Uterus (tissue), 4 donors: ENCODE data around the gene C2CD3. TPM values are rescaled to one million over a fixed set of nuclear protein-coding genes. Genes with fewer than 3 reads are reported as not detected.

Experiments
- DNase-seq, 2 donors: peaks; one replicate each; pipeline ENCODE4 v3.0.0-alpha.2; 2019 to 2020
- H3K27ac ChIP-seq, 2 donors: fragments of 200-600 bp; sonication (generic); 1 replicate in 1 of 2; 2 replicates in 1 of 2; pipeline ENCODE4 v1.5.1; 2016 to 2018
- H3K27me3 ChIP-seq, 2 donors: fragments of 200-600 bp; sonication (generic); one replicate each; pipeline ENCODE4 v1.5.1; 2018 to 2019; ENCODE audit warnings: control low read depth in 1 of 2
- H3K36me3 ChIP-seq, 2 donors: fragments of 200-600 bp; sonication (generic); one replicate each; pipeline ENCODE4 v1.5.1; 2019; ENCODE audit warnings: control low read depth in 1 of 2
- H3K4me1 ChIP-seq, 2 donors: fragments of 200-600 bp; sonication (generic); one replicate each; pipeline ENCODE4 v1.5.1; 2018 to 2019; ENCODE audit warnings: control low read depth in 1 of 2
- H3K4me3 ChIP-seq, 2 donors: fragments of 200-600 bp; sonication (generic); 1 replicate in 1 of 2; 2 replicates in 1 of 2; pipeline ENCODE4 v1.5.1; 2018 to 2019; ENCODE audit warnings: mild to moderate bottlenecking in 1 of 2
- H3K9me3 ChIP-seq, 2 donors: fragments of 200-600 bp; sonication (generic); one replicate each; pipeline ENCODE4 v1.5.1; 2019; ENCODE audit warnings: control low read depth in 1 of 2
- CTCF ChIP-seq, 4 experiments: fragments of 200-600 bp in 2 of 4; fragments of 450-650 bp in 2 of 4; sonication (generic) in 2 of 4; IDR thresholded peaks; one replicate each; pipeline ENCODE4 v1.5.1; 2016 to 2019; ENCODE audit warnings: antibody characterized with exemption in 4 of 4, mild to moderate bottlenecking in 2 of 4, moderate library complexity in 1 of 4
- POLR2A ChIP-seq, 2 donors: fragments of 450-650 bp; IDR thresholded peaks; one replicate each; pipeline ENCODE4 v1.6.1; 2016; ENCODE audit warnings: antibody characterized with exemption in 2 of 2, mild to moderate bottlenecking in 1 of 2, moderate library complexity in 1 of 2
- intact Hi-C: fragments of 100-400 bp; cut with DNase I; formaldehyde crosslinking; loops from one replicate; pipeline ENCODE4 v1.15.1; 2023; ENCODE audit warnings: low total_unique reads
- total RNA-seq, 4 donors: library from RNA; depleted of rRNA in 3 of 4; stranded (reverse); fragments of >200 nt in 3 of 4; gene quantifications; one replicate each; pipeline versions ENCODE4 v1.1.0 to v1.2.4, GENCODE V29; 2014 to 2023
- donor health status: DM: yes; HTN: yes; CAD: no.

C2CD3 gene
- total RNA-seq, 4 donors from 2014 or later: 22.5 to 347 (median 29.5) TPM

- H3K27me3 ChIP-seq: no peaks in the 10 kb centered on the region
- H3K36me3 ChIP-seq: no peaks in the 10 kb centered on the region
- no peaks in the 10 kb centered on the region for H3K9me3 ChIP-seq
- intact Hi-C loops: no loop called here
- H3K27ac ChIP-seq: no peak overlapping the region
- no peak for DNase-seq
- no peak overlapping the region for H3K4me3 ChIP-seq
- no peak for TF ChIP-seq POLR2A (IDR thresholded peaks at IDR 0.05)
- no peak for TF ChIP-seq CTCF (IDR thresholded peaks at IDR 0.05)
- H3K4me1 ChIP-seq: no peaks in the 10 kb centered on the region
These were observed 139.8 kb downstream of the C2CD3 start for GRCh38 chr11:74030723-74031676.

- DNase-seq: no peak
- Histone ChIP-seq H3K9me3 (no peaks in the 10 kb centered on the region), H3K27ac (no peak overlapping the region), H3K36me3 (no peaks in the 10 kb centered on the region), H3K4me3 (no peak overlapping the region), H3K27me3 (no peaks in the 10 kb centered on the region), H3K4me1 (no peaks in the 10 kb centered on the region)
- TF ChIP-seq POLR2A (IDR thresholded peaks at IDR 0.05): no peak
- TF ChIP-seq CTCF (IDR thresholded peaks at IDR 0.05): no peak
- intact Hi-C loops: no loop called here
These were observed 145.2 kb downstream of the C2CD3 start for GRCh38 chr11:74025467-74026166.

GRCh38 chr11:74024261-74025029, 146.4 kb downstream of the C2CD3 start:
- no peaks in the 10 kb centered on the region for H3K4me1 ChIP-seq
- H3K9me3 ChIP-seq: no peaks in the 10 kb centered on the region
- intact Hi-C loops: no loop called here
- no peaks in the 10 kb centered on the region for H3K27me3 ChIP-seq
- H3K36me3 ChIP-seq: no peaks in the 10 kb centered on the region
- no peak for TF ChIP-seq POLR2A (IDR thresholded peaks at IDR 0.05)
- TF ChIP-seq CTCF (IDR thresholded peaks at IDR 0.05): no peak
- H3K4me3 ChIP-seq: no peak overlapping the region
- no peak overlapping the region for H3K27ac ChIP-seq
- peak; percentile 33 to 61 for DNase-seq

GRCh38 chr11:74023276-74023675, 147.5 kb downstream of the C2CD3 start:
- no peak overlapping the region for H3K27ac ChIP-seq
- H3K4me3 ChIP-seq: no peak overlapping the region
- no peaks in the 10 kb centered on the region for H3K9me3 ChIP-seq
- H3K36me3 ChIP-seq: no peaks in the 10 kb centered on the region
- intact Hi-C loops: no loop called here
- H3K27me3 ChIP-seq: no peaks in the 10 kb centered on the region
- no peaks in the 10 kb centered on the region for H3K4me1 ChIP-seq
- no peak for TF ChIP-seq POLR2A (IDR thresholded peaks at IDR 0.05)
- DNase-seq: no peak

GRCh38 chr11:74022546-74022945, 148.3 kb downstream of the C2CD3 start:
- TF ChIP-seq CTCF (IDR thresholded peaks at IDR 0.05): no peak
- TF ChIP-seq POLR2A (IDR thresholded peaks at IDR 0.05): no peak
- H3K4me1 ChIP-seq: no peaks in the 10 kb centered on the region
- no peaks in the 10 kb centered on the region for H3K27me3 ChIP-seq
- intact Hi-C loops: no loop called here
- no peaks in the 10 kb centered on the region for H3K9me3 ChIP-seq
- H3K36me3 ChIP-seq: no peaks in the 10 kb centered on the region
- no peak overlapping the region for H3K27ac ChIP-seq
- H3K4me3 ChIP-seq: no peak overlapping the region
- no peak for DNase-seq
